HG03135 (cell line): ENCODE results near the gene SLC25A26.

Source experiments
- ATAC-seq: cut with Tn5 transposase; IDR thresholded peaks from one replicate; pipeline ENCODE4 v1.9.1; 2021; ENCODE audit warnings: mild to moderate bottlenecking, moderate library complexity; ENCODE audit not compliant: unreplicated experiment

SLC25A26 gene

GRCh38 chr3:66393333-66394005, 172.7 kb downstream of the SLC25A26 start:
- ATAC-seq, result peak; percentile 28

- peak; percentile 87 for ATAC-seq
These were observed 173.4 kb downstream of the SLC25A26 start for GRCh38 chr3:66394019-66394752.

- ATAC-seq, result no peak
These were observed 174.0 kb downstream of the SLC25A26 start for GRCh38 chr3:66394753-66395249.

- ATAC-seq, result no peak
These were observed 174.8 kb downstream of the SLC25A26 start for GRCh38 chr3:66395635-66396034.

- ATAC-seq, result no peak
These were observed 175.5 kb downstream of the SLC25A26 start for GRCh38 chr3:66396161-66396760.

GRCh38 chr3:66396888-66397287, 176.1 kb downstream of the SLC25A26 start:
- ATAC-seq, result no peak

GRCh38 chr3:66397745-66398144, 176.9 kb downstream of the SLC25A26 start:
- no peak for ATAC-seq

- no peak for ATAC-seq
These were observed 177.6 kb downstream of the SLC25A26 start for GRCh38 chr3:66398228-66399025.

GRCh38 chr3:66399529-66400232, 178.9 kb downstream of the SLC25A26 start:
- no peak for ATAC-seq

GRCh38 chr3:66400411-66401156, 179.8 kb downstream of the SLC25A26 start:
- no peak for ATAC-seq

GRCh38 chr3:66401157-66401550, 180.4 kb downstream of the SLC25A26 start:
- ATAC-seq, result no peak

GRCh38 chr3:66401675-66402491, 181.1 kb downstream of the SLC25A26 start:
- no peak for ATAC-seq

- ATAC-seq, result no peak
These were observed 181.9 kb downstream of the SLC25A26 start for GRCh38 chr3:66402596-66403290.

- ATAC-seq, result no peak
These were observed 182.7 kb downstream of the SLC25A26 start for GRCh38 chr3:66403323-66403990.

- ATAC-seq, result no peak
These were observed 183.4 kb downstream of the SLC25A26 start for GRCh38 chr3:66404197-66404596.

GRCh38 chr3:66404903-66405700, 184.3 kb downstream of the SLC25A26 start:
- ATAC-seq, result no peak

GRCh38 chr3:66405701-66406091, 184.9 kb downstream of the SLC25A26 start:
- no peak for ATAC-seq
